HepG2 (cell line): ENCODE results near the gene POLE4. TPM values are rescaled to one million over a fixed set of nuclear protein-coding genes. Genes with fewer than 3 reads are reported as not detected.

Experiments used
- ATF1 ChIP-seq: IDR thresholded peaks from 2 replicates; pipeline ENCODE4 v1.6.1; 2016; ENCODE audit warnings: mild to moderate bottlenecking, control low read depth
- EED ChIP-seq: sonication (generic); formaldehyde crosslinking; IDR thresholded peaks from 2 replicates; pipeline ENCODE4 v1.5.0; 2020; ENCODE audit warnings: mild to moderate bottlenecking, missing genetic modification reagents
- FOXP1 ChIP-seq, 2 experiments: fragments of 450-650 bp in 1 of 2; IDR thresholded peaks; 2 replicates each; pipeline ENCODE4 v1.6.1; 2017 to 2018; ENCODE audit warnings: antibody characterized with exemption in 1 of 2
- HOXD1 ChIP-seq: sonication (generic); formaldehyde crosslinking; IDR thresholded peaks from 2 replicates; pipeline ENCODE4 v1.5.0; 2020; ENCODE audit warnings: missing genetic modification reagents
- KLF9 ChIP-seq: IDR thresholded peaks from 2 replicates; pipeline ENCODE4 v1.6.1; 2016; ENCODE audit warnings: low read depth
- MAFF ChIP-seq: IDR thresholded peaks from 2 replicates; pipeline ENCODE4 v1.6.1; 2011; ENCODE audit warnings: low read depth, low read length, improper control_type of control experiment
- ZHX1 ChIP-seq: sonication (generic); formaldehyde crosslinking; IDR thresholded peaks from 2 replicates; pipeline ENCODE4 v1.8.1; 2022; ENCODE audit warnings: low read depth, mild to moderate bottlenecking, missing genetic modification reagents
- ZNF264 ChIP-seq: sonication (generic); formaldehyde crosslinking; IDR thresholded peaks from 2 replicates; pipeline ENCODE4 v1.4.0; 2020; ENCODE audit warnings: missing genetic modification reagents
- ZNF292 ChIP-seq: sonication (generic); formaldehyde crosslinking; IDR thresholded peaks from 2 replicates; pipeline ENCODE4 v1.8.1; 2022; ENCODE audit warnings: mild to moderate bottlenecking, low read depth, missing genetic modification reagents, borderline replicate concordance
- ZNF335 ChIP-seq: sonication (generic); formaldehyde crosslinking; IDR thresholded peaks from 2 replicates; pipeline ENCODE4 v1.4.0; 2020; ENCODE audit warnings: missing genetic modification reagents
- ZNF337 ChIP-seq: sonication (generic); formaldehyde crosslinking; IDR thresholded peaks from 2 replicates; pipeline ENCODE4 v1.5.1; 2020; ENCODE audit warnings: missing genetic modification reagents, low read depth, mild to moderate bottlenecking, borderline replicate concordance
- ZNF44 ChIP-seq: sonication (generic); formaldehyde crosslinking; IDR thresholded peaks from 2 replicates; pipeline ENCODE4 v1.5.1; 2020; ENCODE audit warnings: mild to moderate bottlenecking, missing genetic modification reagents
- ZNF547 ChIP-seq: sonication (generic); formaldehyde crosslinking; IDR thresholded peaks from 2 replicates; pipeline ENCODE4 v1.5.1; 2020; ENCODE audit warnings: mild to moderate bottlenecking, missing genetic modification reagents
- ZNF7 ChIP-seq: IDR thresholded peaks from 2 replicates; pipeline ENCODE4 v1.6.1; 2016; ENCODE audit warnings: missing biosample characterization, missing genetic modification reagents
- ZNF704 ChIP-seq: sonication (generic); formaldehyde crosslinking; IDR thresholded peaks from 2 replicates; pipeline ENCODE4 v1.8.1; 2023; ENCODE audit warnings: mild to moderate bottlenecking, inconsistent platforms, moderate library complexity, missing genetic modification reagents, borderline replicate concordance
- ZSCAN20 ChIP-seq: sonication (generic); formaldehyde crosslinking; IDR thresholded peaks from 2 replicates; pipeline ENCODE4 v1.4.0; 2020; ENCODE audit warnings: missing genetic modification reagents, mild to moderate bottlenecking, borderline replicate concordance
- polyA plus RNA-seq, 8 experiments: library from polyadenylated mRNA; depleted of rRNA in 3 of 8; stranded (reverse) in 7 of 8; unstranded in 1 of 8; fragments of >200 nt; fragmentation: Illumina TruSeq in 4 of 8; extraction: Trizol in 4 of 8; gene quantifications; 2 replicates each; pipeline versions ENCODE4 v1.2.1 to v1.2.3, GENCODE V29; 2011 to 2016; ENCODE audit warnings: low read depth in 4 of 8, missing spikeins in 1 of 8, mixed read lengths in 1 of 8; ENCODE audit not compliant: insufficient read depth in 1 of 8
- total RNA-seq, 5 experiments: library from RNA; depleted of rRNA; stranded (reverse); fragments of >200 nt; fragmentation: Illumina TruSeq; extraction: Trizol; gene quantifications; 2 replicates each; pipeline ENCODE4 v1.2.3, GENCODE V29; 2016; ENCODE audit warnings: low read depth in 1 of 5

Gene POLE4
- total and polyA plus RNA-seq, 2 of the 13 experiments (the other 11 are each of a cell fraction or from before 2014, with no cell fraction given), result 106 to 116 TPM

- TF ChIP-seq ZHX1, result no peak
- no peak for TF ChIP-seq ZNF292 (CRISPR knock-in tag)
- no peak for TF ChIP-seq ZNF44 (CRISPR knock-in tag)
- TF ChIP-seq FOXP1 (IDR thresholded peaks at IDR 0.05), result no peak
- TF ChIP-seq FOXP1 (CRISPR knock-in tag; IDR thresholded peaks at IDR 0.05), result no peak
- no peak for TF ChIP-seq HOXD1 (CRISPR knock-in tag)
- TF ChIP-seq ZNF7 (CRISPR knock-in tag), result no peak
- TF ChIP-seq MAFF, result no peak
- peak; percentile 80 for TF ChIP-seq ZNF264
- no peak for TF ChIP-seq ZNF337 (CRISPR knock-in tag)
- TF ChIP-seq ZNF335 (CRISPR knock-in tag), result no peak
- no peak for TF ChIP-seq KLF9 (CRISPR knock-in tag)
- no peak for TF ChIP-seq ZSCAN20 (CRISPR knock-in tag)
- TF ChIP-seq ZNF547, result no peak
- TF ChIP-seq EED (CRISPR knock-in tag), result peak; percentile 47; the same call in 1 of the 2 replicates
- no peak for TF ChIP-seq ZNF704 (CRISPR knock-in tag)
- no peak for TF ChIP-seq ATF1 (CRISPR knock-in tag)
These were observed 5.9 kb upstream of the POLE4 start (continued) for GRCh38 chr2:74952575-74952974.
